ENCODE measurements around the gene FAM111B.
"Not testable (repeated sequence)": the region's sequence is repeated elsewhere in the genome, so short reads cannot be mapped to it uniquely, and the experiment has no call there.

The FAM111B gene

DNA sequence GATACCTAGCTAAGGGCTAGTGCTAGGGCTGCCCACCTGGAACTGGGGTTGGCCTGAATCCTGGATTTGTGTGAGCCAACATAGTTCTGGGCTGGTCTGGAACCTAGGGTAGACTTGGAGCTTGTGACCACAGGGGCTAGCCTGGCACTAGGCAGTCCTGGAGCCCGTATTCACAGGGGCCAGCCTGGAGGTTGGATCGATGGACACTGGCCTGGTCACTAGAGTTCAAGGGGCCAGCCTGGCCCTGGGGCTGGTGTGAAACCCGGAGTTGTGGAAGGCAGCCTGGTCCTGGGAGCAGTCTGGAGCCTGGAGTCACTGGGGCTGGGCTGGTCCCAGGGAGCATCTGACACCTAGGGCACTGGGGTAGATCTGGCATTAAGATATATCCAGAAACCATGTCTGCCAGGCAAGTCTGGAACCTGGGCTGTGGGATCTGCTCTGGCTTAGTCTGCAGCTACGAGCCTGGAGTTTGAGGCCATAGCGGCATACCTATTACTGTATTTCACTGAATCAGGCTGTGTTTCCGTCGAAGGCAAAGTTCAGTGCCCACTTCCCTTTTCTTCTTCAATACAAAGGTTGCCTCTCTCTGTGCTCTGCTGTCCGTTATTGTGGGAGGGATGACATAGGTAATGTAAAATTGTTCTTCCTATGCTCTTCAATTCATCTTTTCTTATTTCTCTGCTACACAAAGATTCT is 30.0 kb upstream of the FAM111B start:
- no peak overlapping the region for H3K4me3 ChIP-seq (ENCODE audit: low read depth, low read length)
- no peak for DNase-seq (ENCODE audit: low read depth)
- TF ChIP-seq, protein P1, sequence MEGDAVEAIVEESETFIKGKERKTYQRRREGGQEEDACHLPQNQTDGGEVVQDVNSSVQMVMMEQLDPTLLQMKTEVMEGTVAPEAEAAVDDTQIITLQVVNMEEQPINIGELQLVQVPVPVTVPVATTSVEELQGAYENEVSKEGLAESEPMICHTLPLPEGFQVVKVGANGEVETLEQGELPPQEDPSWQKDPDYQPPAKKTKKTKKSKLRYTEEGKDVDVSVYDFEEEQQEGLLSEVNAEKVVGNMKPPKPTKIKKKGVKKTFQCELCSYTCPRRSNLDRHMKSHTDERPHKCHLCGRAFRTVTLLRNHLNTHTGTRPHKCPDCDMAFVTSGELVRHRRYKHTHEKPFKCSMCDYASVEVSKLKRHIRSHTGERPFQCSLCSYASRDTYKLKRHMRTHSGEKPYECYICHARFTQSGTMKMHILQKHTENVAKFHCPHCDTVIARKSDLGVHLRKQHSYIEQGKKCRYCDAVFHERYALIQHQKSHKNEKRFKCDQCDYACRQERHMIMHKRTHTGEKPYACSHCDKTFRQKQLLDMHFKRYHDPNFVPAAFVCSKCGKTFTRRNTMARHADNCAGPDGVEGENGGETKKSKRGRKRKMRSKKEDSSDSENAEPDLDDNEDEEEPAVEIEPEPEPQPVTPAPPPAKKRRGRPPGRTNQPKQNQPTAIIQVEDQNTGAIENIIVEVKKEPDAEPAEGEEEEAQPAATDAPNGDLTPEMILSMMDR (IDR thresholded peaks at IDR 0.05; ENCODE audit: control insufficient read depth, extremely low read depth, insufficient read depth) = no peak

DNA sequence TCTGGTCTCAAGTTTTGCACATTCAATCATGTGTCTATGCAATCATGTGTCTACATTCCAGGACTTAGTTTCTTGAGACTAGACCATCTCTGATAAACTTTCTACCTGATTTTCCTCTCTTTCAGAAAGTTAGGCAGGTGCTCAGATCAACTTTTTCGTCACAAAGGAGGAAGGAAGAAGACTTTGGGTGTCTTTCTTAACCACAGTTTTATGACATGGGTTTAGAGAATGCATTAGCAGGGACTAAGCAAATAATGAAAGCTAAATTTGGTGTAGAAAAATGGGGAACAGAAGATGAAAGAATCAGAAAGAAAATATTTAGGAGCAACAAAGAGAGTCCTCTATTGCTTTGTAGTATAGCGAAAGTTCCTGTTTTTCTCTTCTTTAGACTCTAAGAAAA is 28.6 kb upstream of the FAM111B start:
- TF ChIP-seq, protein P1 (IDR thresholded peaks at IDR 0.05; ENCODE audit: control insufficient read depth, extremely low read depth, insufficient read depth) = no peak
- DNase-seq (ENCODE audit: low read depth) = no peak
- H3K4me3 ChIP-seq (ENCODE audit: low read depth, low read length) = no peak overlapping the region

DNA sequence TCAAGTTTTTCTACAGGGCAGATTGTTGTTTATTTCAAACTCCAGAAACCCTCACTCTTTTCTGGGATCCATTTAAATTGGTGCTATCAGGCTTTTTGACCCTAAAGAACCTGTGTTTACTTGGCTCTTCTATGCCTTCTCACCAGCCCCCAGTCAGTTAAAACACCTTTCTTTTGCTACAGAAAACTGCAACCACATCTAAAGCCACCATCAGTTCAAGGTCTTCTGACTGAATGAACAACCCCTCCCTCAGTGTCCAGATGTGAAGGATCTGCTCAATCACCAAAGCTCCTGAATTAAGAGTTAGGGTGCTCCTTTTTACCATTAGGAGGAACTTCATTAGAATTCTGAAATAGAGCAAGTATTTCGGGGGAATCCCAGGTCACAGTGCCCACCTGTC is 28.0 kb upstream of the FAM111B start:
- no peak for DNase-seq (ENCODE audit: low read depth)
- H3K4me3 ChIP-seq (ENCODE audit: low read depth, low read length) = no peak overlapping the region
- TF ChIP-seq, protein P1 (IDR thresholded peaks at IDR 0.05; ENCODE audit: control insufficient read depth, extremely low read depth, insufficient read depth) = no peak

DNA sequence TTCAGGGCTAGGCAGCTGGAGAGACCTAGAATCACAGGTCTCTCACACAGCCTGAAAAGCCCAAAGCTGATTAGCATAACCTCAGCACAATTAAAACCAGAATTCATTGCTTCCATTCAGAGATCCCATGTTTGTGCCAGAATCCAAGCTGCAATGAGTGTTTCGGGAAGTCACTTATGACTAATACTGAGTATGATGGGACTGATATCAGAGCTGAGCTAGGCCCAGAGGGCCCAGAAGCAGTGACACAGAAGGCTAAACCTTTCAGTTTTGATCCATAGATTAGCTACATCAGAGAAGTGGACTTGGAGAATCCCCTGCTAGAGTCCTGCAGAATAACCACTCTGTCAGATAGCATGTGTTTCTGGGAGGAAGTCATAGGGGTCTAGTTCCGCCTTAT is 26.6 kb upstream of the FAM111B start:
- not testable (repeated sequence) for H3K4me3 ChIP-seq (ENCODE audit: low read depth, low read length); DNase-seq (ENCODE audit: low read depth)

DNA sequence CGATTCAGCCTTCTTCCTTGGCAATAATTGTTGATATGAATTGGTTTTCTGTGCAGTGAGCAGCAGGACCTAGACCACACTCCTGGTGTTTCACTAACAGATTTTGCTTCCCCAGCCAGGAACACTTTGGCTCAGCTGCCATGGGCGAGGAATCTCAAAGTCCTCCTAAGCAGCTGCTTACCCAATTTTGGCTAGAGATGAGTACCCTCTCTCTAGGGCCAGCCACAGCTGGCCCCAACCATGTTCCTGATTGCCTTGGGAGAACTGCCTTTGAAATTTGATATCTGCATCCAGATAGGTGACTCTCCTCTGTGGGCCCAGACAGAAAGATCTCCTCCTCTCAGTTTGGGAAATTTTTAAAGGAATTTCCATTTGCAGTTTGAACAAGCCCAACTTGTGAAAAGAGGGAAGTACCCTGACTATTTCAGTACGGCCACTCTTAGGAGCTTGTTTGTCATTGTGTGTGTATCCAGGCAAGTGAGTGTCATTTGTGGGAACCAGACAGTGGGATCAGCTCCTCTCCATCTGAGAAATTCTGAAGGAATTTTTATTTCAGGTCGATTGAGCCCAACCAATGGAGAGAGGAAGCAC is 25.5 kb upstream of the FAM111B start:
- DNase-seq (ENCODE audit: low read depth); H3K4me3 ChIP-seq (ENCODE audit: low read depth, low read length): not testable (repeated sequence)

DNA sequence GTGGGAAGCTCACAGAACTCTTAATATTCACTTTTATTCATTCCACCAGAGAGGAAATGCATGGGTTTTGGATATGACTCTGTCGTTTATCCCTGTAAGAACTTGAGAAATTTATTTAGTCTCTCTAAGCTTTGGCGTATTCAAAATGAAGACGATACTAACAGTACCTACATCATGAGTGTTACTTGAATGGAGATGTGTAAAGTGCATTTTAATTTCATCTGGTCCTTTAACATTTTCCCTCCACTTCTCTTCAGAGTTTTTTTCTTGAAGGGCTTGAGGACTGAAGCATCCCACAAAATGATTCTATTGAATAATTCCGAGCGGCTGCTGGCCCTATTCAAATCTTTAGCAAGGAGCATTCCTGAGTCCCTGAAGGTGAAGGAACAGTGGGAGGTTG is 21.0 kb upstream of the FAM111B start, which contains the start of gene GLYATL1B:
Gene GLYATL1B, plus strand, starts transcription at position 301 of the 400 bp plus-strand sequence. Its CDS starts 0 bp downstream, at position 301.
- DNase-seq (ENCODE audit: low read depth); H3K4me3 ChIP-seq (ENCODE audit: low read depth, low read length): not testable (repeated sequence)

DNA sequence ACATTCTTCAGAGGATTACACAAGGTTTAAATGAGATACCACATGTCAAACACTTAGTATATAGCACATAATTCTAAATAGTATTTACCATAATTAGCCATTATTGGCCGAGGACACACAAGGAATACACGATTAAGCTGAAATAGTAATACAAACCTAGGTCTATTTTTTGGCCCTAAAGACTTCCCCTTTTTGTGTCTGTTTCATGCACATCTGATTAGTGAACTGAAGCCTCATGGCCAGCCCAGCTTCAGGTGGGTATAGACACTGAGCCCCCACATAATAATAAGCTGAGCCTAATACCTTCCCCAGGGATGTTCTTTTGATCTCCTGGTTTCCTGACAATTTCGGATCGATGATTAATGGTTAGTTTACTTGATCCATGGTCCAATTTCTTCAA is 18.9 kb upstream of the FAM111B start:
- no peak overlapping the region for H3K4me3 ChIP-seq (ENCODE audit: low read depth, low read length)
- no peak for DNase-seq (ENCODE audit: low read depth)
- TF ChIP-seq, protein P1 (IDR thresholded peaks at IDR 0.05; ENCODE audit: control insufficient read depth, extremely low read depth, insufficient read depth) = no peak

DNA sequence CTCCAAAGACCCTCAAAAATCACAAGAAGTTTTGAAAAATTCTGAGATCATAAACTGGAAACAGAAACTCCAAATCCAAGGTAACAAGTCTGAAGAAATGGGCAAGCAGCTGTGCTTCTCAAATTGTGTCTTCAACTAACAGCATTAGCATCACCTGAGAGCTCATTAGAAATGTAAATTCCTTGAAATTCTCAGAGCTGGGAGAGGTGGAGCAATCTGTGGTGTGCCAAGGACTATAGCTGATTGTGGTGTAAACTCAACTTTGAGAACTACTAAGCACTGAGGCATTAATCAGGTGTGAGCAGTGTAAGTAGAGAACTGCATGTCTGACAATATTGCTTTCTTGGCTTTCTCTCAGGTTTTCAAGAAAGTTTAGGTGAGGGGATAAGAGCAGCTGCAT is 13.5 kb upstream of the FAM111B start:
- H3K4me3 ChIP-seq (ENCODE audit: low read depth, low read length); DNase-seq (ENCODE audit: low read depth): not testable (repeated sequence)

DNA sequence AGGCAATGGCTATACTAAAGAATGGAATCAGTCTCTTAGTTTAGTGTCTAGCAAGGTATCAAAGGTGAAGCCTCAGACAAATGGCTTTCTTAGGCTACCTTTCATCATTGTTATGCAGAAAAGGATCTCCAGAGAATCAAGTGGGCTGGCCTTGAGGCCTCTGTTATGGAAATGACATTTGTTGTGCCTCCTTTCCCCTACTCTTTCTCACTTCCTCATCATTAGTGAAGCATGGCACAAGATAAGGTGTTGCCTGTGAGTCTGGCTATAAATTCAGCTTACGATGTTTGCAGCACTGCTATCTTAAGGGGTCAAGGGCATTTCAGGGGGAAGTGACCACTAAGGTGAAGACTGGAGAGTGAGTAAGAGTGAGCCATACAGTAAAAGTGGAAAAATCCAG is 11.8 kb upstream of the FAM111B start:
- not testable (repeated sequence) for H3K4me3 ChIP-seq (ENCODE audit: low read depth, low read length); DNase-seq (ENCODE audit: low read depth)

DNA sequence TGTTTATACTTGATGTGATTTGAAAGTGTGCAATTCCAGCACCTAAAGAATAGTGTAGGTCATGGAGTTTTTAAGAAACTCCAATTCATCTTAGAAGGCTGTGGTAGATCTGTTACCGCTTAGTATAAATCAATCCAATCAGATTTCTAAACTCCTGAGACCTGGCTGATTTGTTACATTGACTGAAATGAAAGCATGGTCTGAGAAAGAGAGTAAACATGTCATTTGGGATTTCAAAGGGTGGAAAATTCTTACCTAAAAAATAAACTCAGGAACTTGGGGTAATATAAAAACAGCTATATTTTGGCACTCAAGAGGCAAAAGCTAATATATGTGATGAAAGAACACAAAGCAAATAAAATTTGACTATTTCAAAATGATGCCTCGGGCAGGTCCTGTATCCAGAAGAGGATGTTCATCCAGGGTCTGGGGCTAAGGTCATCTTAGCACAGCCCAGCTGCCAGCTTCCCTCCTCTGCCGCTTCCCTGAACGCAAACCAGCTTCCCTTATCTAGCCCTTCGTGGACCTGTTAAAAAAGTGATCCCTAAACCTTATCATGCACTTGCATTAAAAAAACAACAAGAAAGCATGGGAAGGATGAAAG is 11.0 kb upstream of the FAM111B start:
- H3K4me3 ChIP-seq (ENCODE audit: low read depth, low read length); DNase-seq (ENCODE audit: low read depth): not testable (repeated sequence)

Measured in LNCaP clone FGC (cell line).